ENCODE data around the gene PTOV1.

Gene PTOV1

DNA sequence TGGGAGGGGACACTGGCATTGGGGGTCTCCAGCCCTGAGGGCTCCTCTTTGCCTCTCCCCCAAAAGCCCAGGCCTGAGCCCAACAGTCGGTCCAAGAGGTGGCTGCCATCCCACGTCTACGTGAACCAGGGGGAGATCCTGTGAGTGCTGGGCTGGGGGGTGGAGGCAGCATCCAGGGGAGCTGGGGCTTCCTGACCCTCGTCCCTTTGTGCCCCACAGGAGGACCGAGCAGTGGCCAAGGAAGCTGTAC, 6.8 kb downstream of the PTOV1 start:
- DNase-seq (ENCODE audit: low read depth, low spot score) = no peak
- H3K4me3 ChIP-seq (ENCODE audit: low read depth, low read length) = no peak overlapping the region
- TF ChIP-seq, protein P1, sequence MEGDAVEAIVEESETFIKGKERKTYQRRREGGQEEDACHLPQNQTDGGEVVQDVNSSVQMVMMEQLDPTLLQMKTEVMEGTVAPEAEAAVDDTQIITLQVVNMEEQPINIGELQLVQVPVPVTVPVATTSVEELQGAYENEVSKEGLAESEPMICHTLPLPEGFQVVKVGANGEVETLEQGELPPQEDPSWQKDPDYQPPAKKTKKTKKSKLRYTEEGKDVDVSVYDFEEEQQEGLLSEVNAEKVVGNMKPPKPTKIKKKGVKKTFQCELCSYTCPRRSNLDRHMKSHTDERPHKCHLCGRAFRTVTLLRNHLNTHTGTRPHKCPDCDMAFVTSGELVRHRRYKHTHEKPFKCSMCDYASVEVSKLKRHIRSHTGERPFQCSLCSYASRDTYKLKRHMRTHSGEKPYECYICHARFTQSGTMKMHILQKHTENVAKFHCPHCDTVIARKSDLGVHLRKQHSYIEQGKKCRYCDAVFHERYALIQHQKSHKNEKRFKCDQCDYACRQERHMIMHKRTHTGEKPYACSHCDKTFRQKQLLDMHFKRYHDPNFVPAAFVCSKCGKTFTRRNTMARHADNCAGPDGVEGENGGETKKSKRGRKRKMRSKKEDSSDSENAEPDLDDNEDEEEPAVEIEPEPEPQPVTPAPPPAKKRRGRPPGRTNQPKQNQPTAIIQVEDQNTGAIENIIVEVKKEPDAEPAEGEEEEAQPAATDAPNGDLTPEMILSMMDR (IDR thresholded peaks at IDR 0.05; ENCODE audit: low read depth, low read length) = no peak
- in situ Hi-C loops (cut with HindIII; ENCODE audit: low sequenced_read_pairs) = no loop called here

DNA sequence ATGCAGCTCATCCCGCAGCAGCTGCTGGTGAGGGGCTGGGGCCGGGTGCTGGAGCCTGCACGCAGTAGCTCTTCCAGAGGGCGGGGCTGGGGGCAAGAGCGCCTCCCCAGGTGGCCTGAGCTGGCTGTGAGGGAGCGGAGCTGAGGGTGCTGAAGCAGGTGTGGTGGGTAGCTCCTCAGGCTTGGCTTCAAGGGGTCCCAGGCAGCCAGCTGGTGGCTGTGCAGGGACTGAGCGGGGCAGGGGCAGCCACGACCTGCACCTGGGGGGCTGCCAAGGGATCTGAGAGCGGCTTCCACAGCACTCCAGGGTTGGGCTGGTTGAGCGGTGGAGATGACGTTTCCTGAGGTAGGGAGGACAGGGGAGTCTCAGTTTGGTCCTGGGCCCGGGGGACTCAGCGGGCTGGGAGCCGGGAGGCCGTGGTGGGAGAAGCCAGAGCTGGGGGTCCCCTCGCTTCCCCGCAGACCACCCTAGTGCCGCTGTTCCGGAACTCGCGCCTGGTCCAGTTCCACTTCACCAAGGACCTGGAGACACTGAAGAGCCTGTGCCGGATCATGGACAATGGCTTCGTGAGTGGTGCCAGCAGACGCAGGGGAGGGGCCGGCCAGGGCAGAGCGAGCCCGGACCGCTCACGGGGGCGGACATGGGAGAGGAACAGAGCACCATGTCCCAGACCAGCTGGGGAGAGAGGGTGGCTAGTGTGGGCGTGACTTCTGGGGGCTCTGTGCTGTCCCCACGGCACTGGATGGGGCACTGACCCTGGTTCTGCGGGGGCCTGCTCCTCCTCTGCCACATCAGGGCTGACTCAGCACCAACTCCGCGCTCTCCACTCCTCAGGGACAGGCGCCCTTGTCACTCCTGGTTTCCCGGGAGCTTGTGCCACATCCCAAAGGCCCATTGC, 7.4 kb downstream of the PTOV1 start:
- in situ Hi-C loops (cut with HindIII; ENCODE audit: low sequenced_read_pairs) = no loop called here
- no peak overlapping the region for H3K4me3 ChIP-seq (ENCODE audit: low read depth, low read length)
- TF ChIP-seq, protein P1 (IDR thresholded peaks at IDR 0.05; ENCODE audit: low read depth, low read length) = no peak
- DNase-seq (ENCODE audit: low read depth, low spot score) = no peak

DNA sequence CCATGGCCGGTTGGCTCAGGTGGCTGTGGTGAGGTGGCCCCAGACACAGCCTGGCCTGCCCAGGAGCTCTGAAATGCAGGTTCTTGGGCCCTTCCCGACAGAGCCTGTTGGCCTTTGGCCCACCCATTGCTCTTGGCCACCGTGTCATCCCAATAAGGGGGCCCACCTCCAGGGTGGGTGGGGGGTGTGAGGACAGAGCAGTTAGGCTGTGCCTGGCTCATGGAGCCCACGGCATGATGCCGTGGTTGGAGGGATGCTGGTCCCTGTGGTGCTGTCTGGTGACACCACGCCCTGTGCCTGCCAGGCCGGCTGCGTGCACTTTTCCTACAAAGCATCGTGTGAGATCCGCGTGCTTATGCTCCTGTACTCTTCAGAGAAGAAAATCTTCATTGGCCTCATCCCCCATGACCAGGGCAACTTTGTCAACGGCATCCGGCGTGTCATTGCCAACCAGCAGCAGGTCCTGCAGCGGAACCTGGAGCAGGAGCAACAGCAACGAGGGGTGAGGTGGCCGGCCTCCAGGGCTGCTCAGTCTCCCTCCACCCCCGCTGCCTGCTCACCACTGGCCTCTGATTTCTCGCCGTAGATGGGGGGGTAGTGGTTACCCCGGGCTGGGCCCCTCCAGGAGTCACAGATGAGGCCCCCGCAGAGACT, 8.8 kb downstream of the PTOV1 start:
- in situ Hi-C loops (cut with HindIII; ENCODE audit: low sequenced_read_pairs) = no loop called here

DNA sequence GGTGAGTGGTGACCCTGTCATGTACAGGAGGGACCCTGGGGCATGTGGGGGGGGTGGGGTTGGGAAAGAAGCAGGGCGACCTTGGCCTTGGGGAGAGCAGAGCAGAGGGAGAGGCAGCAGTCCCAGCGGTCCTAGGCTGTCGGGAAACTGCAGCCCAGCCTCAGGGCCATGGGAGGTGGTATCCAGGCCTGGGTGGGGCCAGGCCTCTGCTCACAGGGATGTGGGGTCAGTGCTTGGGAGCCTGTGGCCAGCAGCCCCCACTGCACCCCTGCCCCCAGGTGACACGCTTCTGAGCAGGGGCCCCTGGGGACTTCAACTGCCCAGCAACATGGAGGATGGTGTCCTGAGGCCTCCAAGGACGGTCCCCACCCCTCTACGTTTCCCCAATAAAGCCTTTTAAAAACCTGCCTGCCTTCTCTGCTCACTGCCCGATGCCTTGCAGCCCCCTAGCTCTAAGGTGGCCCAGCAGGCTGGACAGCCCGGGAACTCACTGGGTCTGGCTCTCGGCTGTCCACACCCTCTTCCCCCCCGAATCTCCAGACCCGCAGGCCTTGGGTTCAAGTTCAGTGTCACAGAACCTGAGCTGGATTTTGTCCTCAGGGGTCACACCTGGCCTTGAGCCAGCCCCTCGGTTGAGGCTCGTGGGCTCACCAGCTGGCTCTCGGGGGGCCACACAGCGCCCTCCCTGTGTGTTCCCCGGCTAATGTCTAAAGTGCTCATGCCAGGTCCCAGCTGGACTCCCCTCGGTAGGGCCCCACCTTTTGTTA, 9.6 kb downstream of the PTOV1 start:
- in situ Hi-C loops (cut with HindIII; ENCODE audit: low sequenced_read_pairs) = no loop called here
- TF ChIP-seq, protein P1 (IDR thresholded peaks at IDR 0.05; ENCODE audit: low read depth, low read length) = no peak
- DNase-seq (ENCODE audit: low read depth, low spot score) = no peak
- no peak overlapping the region for H3K4me3 ChIP-seq (ENCODE audit: low read depth, low read length)

More for the DNA sequence above, 8.8 kb downstream of the PTOV1 start:
- TF ChIP-seq, protein P1 (IDR thresholded peaks at IDR 0.05; ENCODE audit: low read depth, low read length) = no peak
- no peak overlapping the region for H3K4me3 ChIP-seq (ENCODE audit: low read depth, low read length)
- no peak for DNase-seq (ENCODE audit: low read depth, low spot score)

DNA sequence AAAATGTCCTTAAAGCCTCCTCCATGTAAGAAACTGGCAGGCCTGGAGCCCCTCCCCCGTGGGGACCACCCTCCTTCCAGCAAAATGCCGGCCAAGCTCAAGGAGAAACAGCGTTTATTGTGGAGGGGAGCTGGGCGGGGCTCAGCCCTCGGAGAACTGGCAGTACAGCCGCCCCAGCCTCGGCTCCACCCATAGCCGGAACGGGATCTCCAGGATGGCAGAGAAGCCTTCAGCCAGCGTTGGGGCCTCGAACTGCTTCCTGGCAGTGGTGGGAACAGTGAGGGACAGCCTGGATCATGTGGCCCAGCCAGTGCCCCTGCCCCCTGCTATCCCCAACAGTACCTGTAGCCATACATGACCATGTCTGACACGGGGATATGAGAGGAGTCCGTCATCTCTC, 10.1 kb downstream of the PTOV1 start:
- no peak for DNase-seq (ENCODE audit: low read depth, low spot score)
- TF ChIP-seq, protein P1 (IDR thresholded peaks at IDR 0.05; ENCODE audit: low read depth, low read length) = no peak
- no peak overlapping the region for H3K4me3 ChIP-seq (ENCODE audit: low read depth, low read length)
- in situ Hi-C loops (cut with HindIII; ENCODE audit: low sequenced_read_pairs) = no loop called here

DNA sequence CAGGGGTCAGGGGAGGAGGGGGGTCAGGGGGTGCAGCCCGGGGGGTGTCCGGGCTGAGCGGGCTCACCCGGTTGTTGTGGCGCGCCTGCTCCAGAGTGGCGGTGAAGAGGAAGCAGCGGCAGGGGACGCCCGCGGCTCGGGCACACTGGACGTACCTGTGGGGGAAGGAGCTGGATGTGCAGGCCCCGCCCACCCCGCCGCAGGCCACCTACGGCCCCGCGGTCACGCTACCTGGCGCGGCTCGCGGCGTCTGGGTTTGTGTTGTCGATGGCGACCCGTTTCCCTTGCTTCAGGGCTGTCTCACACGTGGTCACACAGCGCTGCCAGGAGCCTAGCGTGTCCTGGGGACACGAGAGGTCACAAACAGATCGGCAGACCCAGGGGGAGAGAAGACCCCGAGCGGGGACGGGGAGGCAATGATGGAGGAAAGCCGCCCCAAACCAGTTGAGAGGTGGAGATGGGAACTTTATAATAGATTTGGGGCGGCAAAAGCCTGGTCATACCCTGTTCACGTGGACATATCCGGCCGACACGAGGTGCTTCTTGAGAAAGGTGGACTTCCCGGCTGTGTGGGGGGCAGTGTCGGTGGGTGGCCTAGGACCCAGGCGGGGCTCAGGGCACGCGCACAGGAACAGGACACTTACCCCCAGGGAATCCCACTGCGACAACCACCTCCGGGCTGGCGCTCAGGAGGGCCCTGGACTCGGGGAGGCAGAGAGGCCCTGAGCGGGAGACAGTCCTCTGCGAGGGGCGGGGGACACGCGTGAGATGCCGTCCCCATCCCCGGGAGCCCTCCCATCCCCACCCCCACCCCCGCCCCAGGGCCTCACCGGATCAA, 10.8 kb downstream of the PTOV1 start:
- no peak overlapping the region for H3K4me3 ChIP-seq (ENCODE audit: low read depth, low read length)
- in situ Hi-C loops (cut with HindIII; ENCODE audit: low sequenced_read_pairs) = no loop called here
- TF ChIP-seq, protein P1 (IDR thresholded peaks at IDR 0.05; ENCODE audit: low read depth, low read length) = no peak
- DNase-seq (ENCODE audit: low read depth, low spot score) = no peak
